ENCODE data around the gene SLC9C1. TPM values are rescaled to one million over a fixed set of nuclear protein-coding genes. Genes with fewer than 3 reads are reported as not detected.

Gene SLC9C1
- polyA plus RNA-seq, 1 donor (not counting 4 experiments of a cell fraction or from before 2014, with no cell fraction given) = not detected

- DNase-seq (ENCODE audit: low read depth, low spot score) (no peak), FAIRE-seq (no peak)
- TF ChIP-seq CTCF (optimal IDR thresholded peaks at IDR 0.05 in 1 of 3, IDR thresholded peaks at IDR 0.05 in 1 of 3, conservative IDR thresholded peaks at IDR 0.05 in 1 of 3; ENCODE audit: extremely low read depth in 1 of 3, insufficient read depth in 2 of 3, low read length in 3 of 3) = no peak
- H2AFZ ChIP-seq (ENCODE audit: control insufficient read depth, low read length) = no peak overlapping the region
- no peak overlapping the region for H3K4me3 ChIP-seq (ENCODE audit: control insufficient read depth in 2 of 3, extremely low read depth in 1 of 3, insufficient read depth in 2 of 3, low read depth in 1 of 3, low read length in 3 of 3)
- H3K36me3 ChIP-seq (ENCODE audit: control insufficient read depth in 2 of 2, extremely low read depth in 1 of 2, insufficient read depth in 2 of 2, low read length in 2 of 2) = peaks cover 0 to 1% of the 10 kb centered on the region in 2 experiments
- H4K20me1 ChIP-seq (ENCODE audit: control insufficient read depth, extremely low read depth, insufficient read depth, low read length) = no peaks in the 10 kb centered on the region
- H3K27ac ChIP-seq (ENCODE audit: control insufficient read depth, insufficient read depth, low read length) = no peak overlapping the region
- H3K4me1 ChIP-seq (ENCODE audit: control insufficient read depth, extremely low read depth, insufficient read depth, low read length) = no peaks in the 10 kb centered on the region
- H3K79me2 ChIP-seq (ENCODE audit: control insufficient read depth, insufficient read depth, low read length) = no peaks in the 10 kb centered on the region
- no peaks in the 10 kb centered on the region for H3K9me1 ChIP-seq (ENCODE audit: control insufficient read depth, extremely low read depth, insufficient read depth, low read length)
- dilution Hi-C loops (cut with MboI; ENCODE audit: extremely low pct_ligation_motif_present, low sequenced_read_pairs) = no loop called here
- no peak overlapping the region for H3K4me2 ChIP-seq (ENCODE audit: control insufficient read depth, extremely low read depth, insufficient read depth, low read depth, low read length)
- no peaks in the 10 kb centered on the region for H3K27me3 ChIP-seq (ENCODE audit: control insufficient read depth, extremely low read depth, insufficient read depth, low read length)
- no peak overlapping the region for H3K9ac ChIP-seq (ENCODE audit: control insufficient read depth, extremely low read depth, insufficient read depth, low read length)
- no peaks in the 10 kb centered on the region for H3K9me3 ChIP-seq (ENCODE audit: control insufficient read depth, low read depth, low read length)
Observed at GRCh38 chr3:112200317-112200666, 93.7 kb downstream of the SLC9C1 start.

- H3K27me3 ChIP-seq (ENCODE audit: control insufficient read depth, extremely low read depth, insufficient read depth, low read length) = no peaks in the 10 kb centered on the region
- H3K4me3 ChIP-seq (ENCODE audit: control insufficient read depth in 2 of 3, extremely low read depth in 1 of 3, insufficient read depth in 2 of 3, low read depth in 1 of 3, low read length in 3 of 3) = no peak overlapping the region
- no peaks in the 10 kb centered on the region for H3K9me1 ChIP-seq (ENCODE audit: control insufficient read depth, extremely low read depth, insufficient read depth, low read length)
- FAIRE-seq (no peak), DNase-seq (ENCODE audit: low read depth, low spot score) (peak; percentile 4)
- H3K9me3 ChIP-seq (ENCODE audit: control insufficient read depth, low read depth, low read length) = no peaks in the 10 kb centered on the region
- H2AFZ ChIP-seq (ENCODE audit: control insufficient read depth, low read length) = no peak overlapping the region
- H3K4me2 ChIP-seq (ENCODE audit: control insufficient read depth, extremely low read depth, insufficient read depth, low read depth, low read length) = no peak overlapping the region
- H3K79me2 ChIP-seq (ENCODE audit: control insufficient read depth, insufficient read depth, low read length) = no peaks in the 10 kb centered on the region
- no peak overlapping the region for H3K9ac ChIP-seq (ENCODE audit: control insufficient read depth, extremely low read depth, insufficient read depth, low read length)
- H3K36me3 ChIP-seq (ENCODE audit: control insufficient read depth in 2 of 2, extremely low read depth in 1 of 2, insufficient read depth in 2 of 2, low read length in 2 of 2) = peaks cover 0 to 1% of the 10 kb centered on the region in 2 experiments
- H3K27ac ChIP-seq (ENCODE audit: control insufficient read depth, insufficient read depth, low read length) = no peak overlapping the region
- TF ChIP-seq EZH2 (IDR thresholded peaks at IDR 0.05; ENCODE audit: low read length) (no peak), CTCF (optimal IDR thresholded peaks at IDR 0.05 in 1 of 3, IDR thresholded peaks at IDR 0.05 in 1 of 3, conservative IDR thresholded peaks at IDR 0.05 in 1 of 3; ENCODE audit: extremely low read depth in 1 of 3, insufficient read depth in 2 of 3, low read length in 3 of 3) (peak in 1 of 3 experiments; percentile 14)
- H3K4me1 ChIP-seq (ENCODE audit: control insufficient read depth, extremely low read depth, insufficient read depth, low read length) = no peaks in the 10 kb centered on the region
- H4K20me1 ChIP-seq (ENCODE audit: control insufficient read depth, extremely low read depth, insufficient read depth, low read length) = no peaks in the 10 kb centered on the region
- dilution Hi-C loops (cut with MboI; ENCODE audit: extremely low pct_ligation_motif_present, low sequenced_read_pairs) = no loop called here
Observed at GRCh38 chr3:112199622-112200316, 94.2 kb downstream of the SLC9C1 start.

All from keratinocyte (primary cell).